Stomach (tissue), 4 donors: ENCODE data around the gene KRTAP10-1.

ENCODE experiments used
- POLR2A ChIP-seq, 4 donors: fragments of 450-650 bp; IDR thresholded peaks; one replicate each; pipeline ENCODE4 v1.6.1; 2016; ENCODE audit warnings: antibody characterized with exemption in 4 of 4, control low read depth in 2 of 4, mild to moderate bottlenecking in 1 of 4, moderate library complexity in 1 of 4
- TF ChIP-seq, protein P1 (sequence below), 7 experiments: fragments of 450-650 bp in 4 of 7; fragments of 200-600 bp in 3 of 7; sonication (generic) in 3 of 7; IDR thresholded peaks; one replicate each; pipeline ENCODE4 v1.5.1; 2016 to 2019; ENCODE audit warnings: antibody characterized with exemption in 7 of 7, control low read depth in 2 of 7, mild to moderate bottlenecking in 1 of 7

DNA sequence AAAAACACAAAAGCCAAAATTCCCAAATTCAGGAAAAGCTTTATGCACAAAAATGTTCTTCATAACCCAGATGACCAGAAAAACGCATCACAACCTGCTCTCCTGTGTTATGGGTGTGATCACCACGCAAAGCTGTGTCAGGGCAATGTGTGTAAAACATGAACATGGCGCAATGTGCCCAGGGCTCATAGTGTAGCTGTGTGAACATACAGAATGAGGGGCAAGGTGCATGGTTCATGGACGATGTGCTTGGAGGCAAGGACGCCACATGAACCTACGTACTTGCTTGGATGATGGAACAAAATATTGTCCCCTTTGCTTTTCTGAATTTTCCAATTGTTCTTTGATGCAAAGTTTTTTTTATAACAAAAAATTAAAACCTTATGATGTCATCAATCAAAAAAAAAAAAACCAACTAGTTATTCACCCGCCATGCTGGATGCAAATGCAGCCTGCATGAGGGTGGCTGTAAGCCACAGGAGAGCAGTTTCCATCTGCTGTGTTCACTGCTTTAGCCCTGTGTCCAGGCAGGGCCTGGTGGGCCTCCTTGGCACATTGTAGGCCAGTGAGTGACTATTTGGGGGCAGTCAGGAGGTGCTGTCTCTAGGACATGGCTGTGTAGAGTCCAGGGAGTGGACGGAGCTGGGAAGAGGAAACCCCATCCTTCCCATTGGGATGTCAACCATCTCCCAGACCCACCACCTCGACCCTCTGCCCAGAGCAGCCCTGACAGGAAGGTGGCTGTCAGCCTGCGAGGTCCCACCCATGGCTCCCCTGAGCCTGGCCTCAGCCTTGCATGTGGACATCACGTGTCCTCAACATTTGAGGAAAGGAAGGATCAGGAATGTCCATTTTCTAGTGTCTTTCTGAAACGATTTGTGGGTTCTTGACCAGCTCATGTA, 13.6 kb downstream of the KRTAP10-1 start:
- TF ChIP-seq, protein P1, sequence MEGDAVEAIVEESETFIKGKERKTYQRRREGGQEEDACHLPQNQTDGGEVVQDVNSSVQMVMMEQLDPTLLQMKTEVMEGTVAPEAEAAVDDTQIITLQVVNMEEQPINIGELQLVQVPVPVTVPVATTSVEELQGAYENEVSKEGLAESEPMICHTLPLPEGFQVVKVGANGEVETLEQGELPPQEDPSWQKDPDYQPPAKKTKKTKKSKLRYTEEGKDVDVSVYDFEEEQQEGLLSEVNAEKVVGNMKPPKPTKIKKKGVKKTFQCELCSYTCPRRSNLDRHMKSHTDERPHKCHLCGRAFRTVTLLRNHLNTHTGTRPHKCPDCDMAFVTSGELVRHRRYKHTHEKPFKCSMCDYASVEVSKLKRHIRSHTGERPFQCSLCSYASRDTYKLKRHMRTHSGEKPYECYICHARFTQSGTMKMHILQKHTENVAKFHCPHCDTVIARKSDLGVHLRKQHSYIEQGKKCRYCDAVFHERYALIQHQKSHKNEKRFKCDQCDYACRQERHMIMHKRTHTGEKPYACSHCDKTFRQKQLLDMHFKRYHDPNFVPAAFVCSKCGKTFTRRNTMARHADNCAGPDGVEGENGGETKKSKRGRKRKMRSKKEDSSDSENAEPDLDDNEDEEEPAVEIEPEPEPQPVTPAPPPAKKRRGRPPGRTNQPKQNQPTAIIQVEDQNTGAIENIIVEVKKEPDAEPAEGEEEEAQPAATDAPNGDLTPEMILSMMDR (IDR thresholded peaks at IDR 0.05): no peak
- TF ChIP-seq POLR2A (IDR thresholded peaks at IDR 0.05): no peak
